HepG2 (cell line): ENCODE results near the gene ZBTB37. TPM values are rescaled to one million over a fixed set of nuclear protein-coding genes. Genes with fewer than 3 reads are reported as not detected.

Experiments used
- ARNTL ChIP-seq: sonication (generic); formaldehyde crosslinking; IDR thresholded peaks from 2 replicates; pipeline ENCODE4 v1.4.0; 2020; ENCODE audit warnings: mild to moderate bottlenecking, missing genetic modification reagents
- CCDC6 ChIP-seq: sonication (generic); formaldehyde crosslinking; IDR thresholded peaks from 2 replicates; pipeline ENCODE4 v1.8.1; 2022; ENCODE audit warnings: mild to moderate bottlenecking, missing genetic modification reagents, moderate library complexity
- DNMT1 ChIP-seq: sonication (generic); formaldehyde crosslinking; IDR thresholded peaks from 2 replicates; pipeline ENCODE4 v1.5.1; 2020; ENCODE audit warnings: mild to moderate bottlenecking, missing genetic modification reagents
- HNF4A ChIP-seq: sonication (generic); formaldehyde crosslinking; IDR thresholded peaks from 2 replicates; pipeline ENCODE4 v1.4.0; 2020; ENCODE audit warnings: missing genetic modification reagents
- HOXA5 ChIP-seq: sonication (generic); formaldehyde crosslinking; IDR thresholded peaks from 2 replicates; pipeline ENCODE4 v1.4.0; 2020; ENCODE audit warnings: missing genetic modification reagents
- NONO ChIP-seq, 2 experiments: fragments of 450-650 bp in 1 of 2; sonication (generic) in 1 of 2; formaldehyde crosslinking in 1 of 2; IDR thresholded peaks in 1 of 2; conservative IDR thresholded peaks in 1 of 2; 2 replicates each; pipeline versions ENCODE4 v1.6.1 to v1.8.0; 2017 to 2022; ENCODE audit warnings: mild to moderate bottlenecking in 1 of 2, missing genetic modification reagents in 1 of 2, moderate library complexity in 1 of 2
- NPAS2 ChIP-seq: sonication (generic); formaldehyde crosslinking; IDR thresholded peaks from 2 replicates; pipeline ENCODE4 v1.8.0; 2022; ENCODE audit warnings: mild to moderate bottlenecking, missing genetic modification reagents, borderline replicate concordance
- RBM39 ChIP-seq: fragments of 200-400 bp; formaldehyde crosslinking; IDR thresholded peaks from one replicate; pipeline ENCODE4 v1.6.1; 2018; ENCODE audit warnings: antibody characterized with exemption, mild to moderate bottlenecking, low read depth, low read length; ENCODE audit not compliant: poor library complexity, severe bottlenecking
- RFXAP ChIP-seq: sonication (generic); formaldehyde crosslinking; IDR thresholded peaks from 2 replicates; pipeline ENCODE4 v1.4.0; 2020; ENCODE audit warnings: missing genetic modification reagents, borderline replicate concordance
- SMARCE1 ChIP-seq: fragments of 450-650 bp; IDR thresholded peaks from 2 replicates; pipeline ENCODE4 v1.6.1; 2017; ENCODE audit warnings: borderline replicate concordance
- SMC3 ChIP-seq: IDR thresholded peaks from 2 replicates; pipeline ENCODE4 v1.6.1; 2011; ENCODE audit warnings: low read length, improper control_type of control experiment
- SNAPC4 ChIP-seq: sonication (generic); formaldehyde crosslinking; IDR thresholded peaks from 2 replicates; pipeline ENCODE4 v1.4.0; 2020; ENCODE audit warnings: mild to moderate bottlenecking, missing genetic modification reagents
- TSC22D2 ChIP-seq: sonication (generic); formaldehyde crosslinking; IDR thresholded peaks from 2 replicates; pipeline ENCODE4 v1.5.1; 2020; ENCODE audit warnings: missing genetic modification reagents, mild to moderate bottlenecking, borderline replicate concordance
- ZMYM4 ChIP-seq: sonication (generic); formaldehyde crosslinking; IDR thresholded peaks from 2 replicates; pipeline ENCODE4 v1.8.1; 2023; ENCODE audit warnings: mild to moderate bottlenecking, missing genetic modification reagents
- ZNF207 ChIP-seq: fragments of 450-650 bp; IDR thresholded peaks from 2 replicates; pipeline ENCODE4 v1.6.1; 2016; ENCODE audit warnings: antibody characterized with exemption, borderline replicate concordance
- ZNF282 ChIP-seq: fragments of 450-650 bp; IDR thresholded peaks from 2 replicates; pipeline ENCODE4 v1.6.1; 2018; ENCODE audit not compliant: partially characterized antibody
- ZNF569 ChIP-seq: sonication (generic); formaldehyde crosslinking; IDR thresholded peaks from 2 replicates; pipeline ENCODE4 v1.5.0; 2020; ENCODE audit warnings: mild to moderate bottlenecking, missing genetic modification reagents, moderate library complexity, borderline replicate concordance
- ZNF780A ChIP-seq: sonication (generic); formaldehyde crosslinking; IDR thresholded peaks from 2 replicates; pipeline ENCODE4 v1.8.0; 2022; ENCODE audit warnings: mild to moderate bottlenecking, missing genetic modification reagents, moderate library complexity
- polyA plus RNA-seq, 8 experiments: library from polyadenylated mRNA; depleted of rRNA in 3 of 8; stranded (reverse) in 7 of 8; unstranded in 1 of 8; fragments of >200 nt; fragmentation: Illumina TruSeq in 4 of 8; extraction: Trizol in 4 of 8; gene quantifications; 2 replicates each; pipeline versions ENCODE4 v1.2.1 to v1.2.3, GENCODE V29; 2011 to 2016; ENCODE audit warnings: low read depth in 4 of 8, missing spikeins in 1 of 8, mixed read lengths in 1 of 8; ENCODE audit not compliant: insufficient read depth in 1 of 8
- total RNA-seq, 5 experiments: library from RNA; depleted of rRNA; stranded (reverse); fragments of >200 nt; fragmentation: Illumina TruSeq; extraction: Trizol; gene quantifications; 2 replicates each; pipeline ENCODE4 v1.2.3, GENCODE V29; 2016; ENCODE audit warnings: low read depth in 1 of 5
- TF ChIP-seq, protein P1 (sequence below): sonication (generic); formaldehyde crosslinking; IDR thresholded peaks from 2 replicates; pipeline ENCODE4 v1.8.1; 2023; ENCODE audit warnings: mild to moderate bottlenecking, missing genetic modification reagents
- TF ChIP-seq, protein P2 (sequence below): sonication (generic); formaldehyde crosslinking; IDR thresholded peaks from 2 replicates; pipeline ENCODE4 v1.8.0; 2022; ENCODE audit warnings: mild to moderate bottlenecking, missing genetic modification reagents; ENCODE audit not compliant: insufficient replicate concordance
- TF ChIP-seq, protein P3 (sequence below): sonication (generic); formaldehyde crosslinking; IDR thresholded peaks from 2 replicates; pipeline ENCODE4 v1.5.0; 2020; ENCODE audit warnings: missing genetic modification reagents

Gene ZBTB37
- total and polyA plus RNA-seq, 2 of the 13 experiments (the other 11 are each of a cell fraction or from before 2014, with no cell fraction given), result 2.6 to 7.7 TPM

- TF ChIP-seq, protein P1, sequence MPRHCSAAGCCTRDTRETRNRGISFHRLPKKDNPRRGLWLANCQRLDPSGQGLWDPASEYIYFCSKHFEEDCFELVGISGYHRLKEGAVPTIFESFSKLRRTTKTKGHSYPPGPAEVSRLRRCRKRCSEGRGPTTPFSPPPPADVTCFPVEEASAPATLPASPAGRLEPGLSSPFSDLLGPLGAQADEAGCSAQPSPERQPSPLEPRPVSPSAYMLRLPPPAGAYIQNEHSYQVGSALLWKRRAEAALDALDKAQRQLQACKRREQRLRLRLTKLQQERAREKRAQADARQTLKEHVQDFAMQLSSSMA (CRISPR knock-in tag), result no peak
- TF ChIP-seq SNAPC4 (CRISPR knock-in tag) (0 out of 2 replicates have a peak, but pooled peaks have one; percentile 34), ZNF780A (CRISPR knock-in tag) (no peak), ARNTL (CRISPR knock-in tag) (peak; percentile 15; the same call in 1 of the 2 replicates), ZMYM4 (no peak; the same call in 1 of the 2 replicates), HNF4A (peak; percentile 22; the same call in 1 of the 2 replicates), NONO (IDR thresholded peaks at IDR 0.05) (no peak), NONO (CRISPR knock-in tag; conservative IDR thresholded peaks at IDR 0.05) (peak; percentile 1; the same call in 1 of the 2 replicates), SMC3 (no peak), SMARCE1 (no peak), RFXAP (0 out of 2 replicates have a peak, but pooled peaks have one; percentile 21), RBM39 (no peak), ZNF569 (CRISPR knock-in tag) (no peak), NPAS2 (CRISPR knock-in tag) (no peak), ZNF282 (no peak), CCDC6 (CRISPR knock-in tag) (peak; percentile 79; the same call in 1 of the 2 replicates), TSC22D2 (CRISPR knock-in tag) (no peak), HOXA5 (CRISPR knock-in tag) (no peak), DNMT1 (CRISPR knock-in tag) (no peak), ZNF207 (no peak)
- TF ChIP-seq, protein P2, sequence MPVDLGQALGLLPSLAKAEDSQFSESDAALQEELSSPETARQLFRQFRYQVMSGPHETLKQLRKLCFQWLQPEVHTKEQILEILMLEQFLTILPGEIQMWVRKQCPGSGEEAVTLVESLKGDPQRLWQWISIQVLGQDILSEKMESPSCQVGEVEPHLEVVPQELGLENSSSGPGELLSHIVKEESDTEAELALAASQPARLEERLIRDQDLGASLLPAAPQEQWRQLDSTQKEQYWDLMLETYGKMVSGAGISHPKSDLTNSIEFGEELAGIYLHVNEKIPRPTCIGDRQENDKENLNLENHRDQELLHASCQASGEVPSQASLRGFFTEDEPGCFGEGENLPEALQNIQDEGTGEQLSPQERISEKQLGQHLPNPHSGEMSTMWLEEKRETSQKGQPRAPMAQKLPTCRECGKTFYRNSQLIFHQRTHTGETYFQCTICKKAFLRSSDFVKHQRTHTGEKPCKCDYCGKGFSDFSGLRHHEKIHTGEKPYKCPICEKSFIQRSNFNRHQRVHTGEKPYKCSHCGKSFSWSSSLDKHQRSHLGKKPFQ (CRISPR knock-in tag), result peak; percentile 36
- TF ChIP-seq, protein P3, sequence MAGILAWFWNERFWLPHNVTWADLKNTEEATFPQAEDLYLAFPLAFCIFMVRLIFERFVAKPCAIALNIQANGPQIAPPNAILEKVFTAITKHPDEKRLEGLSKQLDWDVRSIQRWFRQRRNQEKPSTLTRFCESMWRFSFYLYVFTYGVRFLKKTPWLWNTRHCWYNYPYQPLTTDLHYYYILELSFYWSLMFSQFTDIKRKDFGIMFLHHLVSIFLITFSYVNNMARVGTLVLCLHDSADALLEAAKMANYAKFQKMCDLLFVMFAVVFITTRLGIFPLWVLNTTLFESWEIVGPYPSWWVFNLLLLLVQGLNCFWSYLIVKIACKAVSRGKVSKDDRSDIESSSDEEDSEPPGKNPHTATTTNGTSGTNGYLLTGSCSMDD (CRISPR knock-in tag), result no peak
Observed at GRCh38 chr1:173868266-173869020, at the start of gene ZBTB37 (continued).
